ENCODE data around the gene BRINP3. TPM values are rescaled to one million over a fixed set of nuclear protein-coding genes. Genes with fewer than 3 reads are reported as not detected.
"Not testable (repeated sequence)": the region's sequence is repeated elsewhere in the genome, so short reads cannot be mapped to it uniquely, and the experiment has no call there.

The BRINP3 gene
- polyA plus RNA-seq (2013, experiment 1 of 2; ENCODE audit: insufficient read length): not detected
- not detected for polyA plus RNA-seq (2013, experiment 2 of 2; ENCODE audit: insufficient read length)

DNA sequence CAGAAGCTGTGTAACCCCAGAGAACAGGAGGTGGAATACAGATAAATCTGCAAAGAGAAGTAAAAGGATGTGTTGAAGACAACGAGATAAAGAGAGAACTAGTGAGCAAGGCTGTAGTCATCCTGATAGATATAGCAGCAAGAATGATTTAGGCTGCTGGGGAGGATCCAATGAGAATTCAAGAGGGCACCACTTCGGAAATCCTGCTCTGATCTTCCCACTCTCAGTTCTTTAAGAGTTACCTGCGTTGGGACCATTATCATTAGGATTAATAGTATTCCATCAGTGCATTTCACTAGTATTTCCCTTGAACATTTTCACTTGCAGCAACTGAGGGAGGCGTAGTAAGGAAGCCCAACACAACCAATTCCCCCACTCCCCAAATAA lies at the start of gene BRINP3:
TSS of gene BRINP3 (minus strand) at position 103 of the 387 bp plus-strand sequence.
- DNase-seq: no peak

DNA sequence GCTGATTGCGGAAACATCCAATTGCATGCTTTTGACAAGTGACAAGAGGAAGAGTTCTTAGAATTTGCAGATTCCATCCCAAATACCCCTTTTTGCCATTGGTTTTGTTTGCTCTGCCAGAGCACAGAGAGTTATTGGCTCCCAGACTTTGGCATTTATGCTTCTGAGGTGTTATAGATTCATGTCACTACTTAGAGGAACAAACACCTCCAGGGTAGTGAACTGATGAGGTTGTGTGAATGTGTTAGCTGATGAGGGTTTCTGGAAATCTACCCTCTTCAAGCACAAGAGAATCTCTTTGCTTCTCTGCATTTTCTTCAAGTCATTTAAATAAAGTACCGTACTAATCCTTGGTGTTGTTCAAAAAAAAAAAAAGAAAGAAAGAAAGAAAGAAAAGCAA lies 33.9 kb upstream of the BRINP3 start:
- DNase-seq: no peak

DNA sequence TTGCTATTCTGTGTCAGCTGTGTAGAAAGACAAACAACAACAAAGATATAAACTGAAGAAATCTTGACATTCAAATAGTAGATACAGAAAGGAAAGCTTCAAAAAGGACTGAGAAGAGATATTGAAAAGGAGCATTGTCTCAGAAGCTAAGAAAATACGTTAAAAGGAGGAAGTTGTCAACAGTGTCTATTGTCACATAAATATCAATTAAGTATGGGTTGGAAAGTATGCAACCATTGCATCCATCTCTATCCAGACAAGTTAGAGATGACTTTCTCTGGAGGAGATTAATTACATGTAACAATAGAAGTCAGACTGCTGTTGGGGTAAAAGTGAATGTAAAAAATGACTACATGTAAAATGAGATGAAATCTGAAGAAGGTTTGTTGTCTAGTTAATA lies 29.7 kb upstream of the BRINP3 start:
- no peak for DNase-seq

DNA sequence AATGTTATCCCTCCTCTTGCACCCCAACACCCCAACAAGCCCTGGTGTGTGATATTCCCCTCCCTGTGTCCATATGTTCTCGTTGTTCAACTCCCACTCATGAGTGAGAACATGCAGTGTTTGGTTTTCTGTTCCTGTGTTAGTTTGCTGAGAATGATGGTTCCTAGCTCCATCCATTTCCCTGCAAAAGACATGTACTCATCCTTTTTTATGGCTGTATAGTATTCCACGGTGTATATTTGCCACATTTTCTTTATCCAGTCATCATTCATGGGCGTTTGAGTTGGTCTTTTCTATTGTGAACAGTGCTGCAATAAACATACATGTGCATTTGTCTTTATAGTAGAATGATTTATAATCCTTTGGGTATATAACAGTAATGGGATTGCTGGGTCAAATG lies 26.9 kb upstream of the BRINP3 start:
- not testable (repeated sequence) for DNase-seq

DNA sequence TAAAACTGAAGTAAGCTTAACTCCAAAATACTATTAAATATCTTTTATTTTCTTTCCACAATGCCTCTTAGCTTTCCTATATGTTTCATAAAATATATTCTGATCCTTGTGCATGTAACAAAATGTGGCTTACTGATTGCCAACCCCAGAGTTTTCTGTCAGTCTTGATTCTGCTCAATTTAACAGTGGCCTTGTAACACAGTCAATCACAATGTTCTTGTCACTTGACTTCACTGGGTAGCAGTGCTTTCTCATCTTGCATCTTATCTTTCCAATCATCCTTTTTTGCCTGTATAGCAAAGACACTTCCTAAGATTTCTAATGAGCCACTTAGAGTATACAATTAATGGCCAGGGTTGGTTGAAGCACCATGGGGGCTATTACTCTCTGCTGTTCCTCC lies 19.9 kb upstream of the BRINP3 start:
- no peak for DNase-seq

DNA sequence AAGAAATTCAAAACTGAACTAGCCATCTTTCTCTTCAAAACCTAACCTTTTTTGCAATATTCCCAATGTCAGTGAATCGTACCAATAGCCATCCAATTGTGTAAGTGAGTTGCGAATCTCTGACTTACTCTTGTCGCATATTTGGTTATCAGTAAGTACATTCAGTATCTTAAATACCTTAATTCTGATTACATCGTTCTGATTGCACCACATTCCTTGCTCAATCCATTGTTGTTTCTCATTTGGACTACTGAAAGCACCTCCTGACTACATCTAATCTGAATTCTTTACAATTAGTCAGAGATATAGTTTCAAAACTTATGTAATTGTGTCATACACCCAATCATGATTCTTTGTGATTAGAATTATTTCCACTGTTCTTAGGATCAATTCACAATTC lies 16.8 kb upstream of the BRINP3 start:
- DNase-seq: no peak

DNA sequence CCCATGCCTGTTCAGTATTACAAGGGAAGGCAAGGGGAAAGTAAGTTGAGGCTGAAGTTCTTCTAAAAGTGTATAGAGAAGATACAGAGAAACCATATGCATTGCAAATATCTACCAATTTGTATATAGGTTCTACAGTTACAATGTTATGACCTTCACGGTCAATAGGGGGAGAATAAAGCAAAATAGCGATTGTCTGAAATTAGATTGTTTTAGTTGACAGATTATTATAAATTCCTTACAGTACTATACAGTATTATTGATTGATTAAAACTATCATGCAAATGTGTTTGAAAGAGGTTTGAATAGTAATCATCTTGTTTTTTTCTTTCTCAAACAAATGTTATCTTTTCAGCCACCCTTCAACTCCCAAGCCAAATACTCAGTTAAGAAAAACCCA lies 13.7 kb upstream of the BRINP3 start:
- no peak for DNase-seq

DNA sequence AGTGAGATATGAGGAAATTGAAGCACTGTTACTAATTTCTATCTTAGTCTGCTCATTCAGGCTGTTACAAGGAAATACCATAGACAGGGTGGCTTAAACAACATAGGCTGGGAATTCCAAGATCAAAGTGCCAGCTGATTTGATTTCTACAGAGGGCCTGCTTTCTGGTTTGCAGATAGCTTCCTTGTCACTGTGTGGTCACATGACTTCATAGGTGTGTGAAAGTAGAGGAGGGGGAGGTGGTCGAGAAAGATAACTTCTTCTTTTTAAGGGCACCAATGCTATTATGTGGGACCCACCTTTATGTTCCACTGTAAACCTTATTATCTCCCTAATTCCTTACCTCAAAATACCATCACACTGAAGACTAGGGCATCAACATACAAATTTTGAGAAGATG lies 6.4 kb upstream of the BRINP3 start:
- DNase-seq: no peak

DNA sequence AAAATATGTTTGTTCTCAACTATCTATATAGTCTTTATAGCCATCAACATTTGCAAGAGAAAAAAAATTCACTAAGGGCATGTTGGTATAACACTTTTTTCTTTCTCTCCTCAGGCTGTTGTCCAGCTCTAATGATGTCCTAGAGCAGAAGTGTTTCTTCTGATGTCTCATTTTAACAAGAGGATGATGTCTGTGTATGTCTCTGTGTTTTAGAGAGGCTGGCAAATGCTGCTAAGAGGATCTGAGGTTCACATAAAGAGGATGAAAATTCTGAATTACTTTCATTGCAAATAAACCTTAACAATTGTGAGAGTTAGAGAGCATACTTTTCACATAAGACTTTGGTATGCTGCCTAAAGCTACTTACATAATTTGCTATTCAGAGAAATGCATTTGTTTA lies 2.6 kb upstream of the BRINP3 start:
- no peak for DNase-seq

DNA sequence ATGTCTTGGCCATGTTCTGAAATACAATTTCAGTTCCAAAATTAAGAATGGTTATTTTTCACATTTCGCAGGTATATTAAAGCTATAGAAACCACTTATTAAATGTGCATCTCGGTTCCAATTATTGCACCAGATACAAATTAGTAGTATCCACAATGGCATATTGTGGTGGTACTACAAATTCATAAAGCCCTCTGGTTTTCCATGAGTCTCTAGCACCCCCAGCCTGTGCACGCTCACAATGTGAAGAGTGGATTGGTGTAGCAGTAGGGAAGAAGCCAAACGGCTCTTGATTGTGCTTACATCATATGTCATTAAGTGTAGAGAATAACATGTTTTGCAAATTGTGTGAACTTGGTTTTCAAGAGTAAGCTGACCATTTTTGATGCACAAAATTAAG lies 1.9 kb upstream of the BRINP3 start:
- DNase-seq: no peak

DNA sequence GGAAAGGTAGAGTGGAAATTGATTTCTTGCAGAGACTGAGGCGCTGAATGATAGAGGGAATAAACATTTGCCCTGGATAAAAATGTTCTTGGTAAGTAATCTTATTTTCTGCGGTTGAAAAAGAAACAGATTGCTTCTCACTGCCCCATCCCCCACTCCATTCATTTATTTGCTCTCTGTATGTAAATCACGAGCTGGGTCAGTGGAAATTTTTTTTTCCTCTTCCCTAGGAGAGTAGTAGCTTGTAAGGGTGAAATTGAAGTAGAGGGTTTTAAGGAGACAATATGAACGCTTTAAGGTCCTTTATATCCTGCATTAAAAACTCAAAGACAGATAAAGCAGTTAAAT lies 1.4 kb upstream of the BRINP3 start:
- DNase-seq: no peak

DNA sequence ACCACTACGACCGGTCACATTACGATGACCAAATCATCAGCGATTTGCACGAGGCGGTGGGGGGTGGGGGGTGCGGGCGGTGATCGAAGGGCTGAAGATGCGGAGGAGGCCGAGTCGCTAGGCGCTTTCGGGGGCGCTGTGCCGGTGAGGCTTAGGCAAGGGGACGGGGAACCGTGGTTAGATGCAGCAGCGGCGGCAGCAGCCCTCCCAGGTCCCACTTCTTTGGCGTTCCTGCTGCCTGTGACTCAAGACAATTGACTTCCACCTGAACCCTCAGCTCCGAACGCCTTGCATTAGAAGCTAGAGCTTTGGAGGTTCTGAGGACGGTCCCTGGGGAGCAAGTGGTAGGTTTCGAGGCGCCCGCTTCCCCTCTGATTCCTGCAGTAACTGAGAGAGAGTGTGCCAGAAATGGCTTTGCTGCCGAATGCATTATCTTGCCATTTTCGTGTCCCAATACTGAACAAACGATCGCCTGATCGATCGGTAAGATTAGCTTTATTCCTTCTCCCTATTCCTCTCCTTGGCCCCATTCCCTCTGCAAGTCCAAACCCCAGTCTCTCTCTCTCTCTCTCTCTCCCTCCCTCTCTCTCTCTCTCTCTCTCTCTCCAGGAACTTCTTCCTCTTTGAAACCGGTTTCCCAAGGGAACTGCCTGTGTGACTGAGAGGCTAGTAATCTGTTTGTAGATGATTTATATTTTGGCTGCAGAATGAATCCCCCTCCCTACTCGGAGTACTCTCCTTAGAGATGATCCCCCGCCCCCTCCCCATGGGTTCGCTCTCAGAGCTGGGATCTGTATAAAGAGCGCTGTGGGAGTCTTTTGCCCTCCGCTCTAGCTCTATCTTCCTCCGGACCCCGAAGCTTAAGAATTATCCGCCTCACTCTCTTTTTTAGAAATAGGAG lies 735 bp upstream of the BRINP3 start:
- peak; percentile 59 for DNase-seq

DNA sequence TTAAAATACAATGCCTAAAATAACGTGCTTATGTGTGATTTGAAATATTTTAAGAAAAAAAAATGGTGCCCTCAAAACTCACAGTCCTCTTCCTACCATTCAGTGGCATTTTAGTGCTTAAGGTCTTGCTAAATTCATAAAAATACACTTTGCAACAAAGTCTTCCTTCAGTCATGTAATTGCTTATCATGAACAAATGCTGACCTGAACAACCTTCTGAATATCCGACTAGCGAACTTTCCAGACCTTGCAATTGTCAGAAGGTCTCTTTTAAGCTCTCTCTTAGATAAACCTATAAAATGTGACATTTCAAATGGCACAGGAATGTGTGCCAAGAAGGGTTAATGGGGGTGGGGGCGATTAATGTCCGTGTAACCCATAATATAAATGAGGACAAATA lies 858 bp downstream of the BRINP3 start:
- DNase-seq: no peak

DNA sequence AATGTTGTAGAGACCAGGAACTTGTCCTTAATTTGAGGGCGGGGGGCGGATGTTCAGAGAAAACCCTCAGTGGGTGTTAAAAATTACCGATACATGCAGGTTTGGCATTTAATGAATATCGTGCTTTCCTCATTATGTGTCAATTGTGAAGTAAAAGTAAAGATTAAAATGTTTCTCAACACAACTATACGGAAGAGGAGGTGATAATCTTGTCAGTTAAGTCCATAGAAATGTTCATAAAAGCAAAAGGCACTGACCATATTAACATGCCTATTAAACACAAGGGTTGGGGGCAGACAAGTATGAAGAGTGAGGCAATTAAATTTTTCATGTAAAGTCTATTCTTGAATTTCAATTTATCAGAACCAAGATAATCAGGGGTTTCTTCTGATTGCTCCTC lies 1.3 kb downstream of the BRINP3 start:
- no peak for DNase-seq

DNA sequence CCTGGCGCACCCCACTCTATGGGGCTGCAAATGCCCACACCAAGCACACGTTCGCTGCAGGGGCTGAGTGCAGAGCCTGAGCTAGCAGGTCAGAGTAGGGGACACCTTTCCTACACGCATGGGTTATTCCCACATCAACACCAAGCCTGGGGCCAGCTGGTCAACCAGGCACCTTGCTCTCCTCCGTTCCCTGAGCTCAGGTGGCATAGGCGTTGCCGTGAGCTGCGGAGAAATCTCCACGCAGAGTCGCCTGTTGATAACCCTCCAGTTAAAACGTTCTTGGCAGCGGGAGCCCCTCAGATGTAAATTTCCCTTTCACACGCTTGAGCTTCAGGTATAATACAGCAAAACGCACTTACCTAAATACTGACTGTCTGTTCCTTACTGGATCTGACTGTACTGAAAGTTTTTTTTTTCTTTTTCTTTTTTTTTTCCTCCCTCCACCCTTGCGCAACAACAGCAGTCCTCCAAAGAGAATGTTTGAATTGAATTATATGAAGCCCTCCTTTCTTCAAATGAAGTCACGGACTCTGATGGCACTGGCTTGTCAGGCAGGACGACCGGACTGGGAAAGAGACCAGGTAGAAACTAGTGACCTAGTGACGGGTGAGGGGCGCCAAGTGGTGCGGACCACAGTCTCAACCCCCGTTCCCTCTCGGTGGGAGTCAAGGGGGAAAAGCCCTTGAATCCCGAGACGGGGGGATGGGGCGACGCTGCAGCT lies 2.1 kb downstream of the BRINP3 start:
- DNase-seq: no peak

DNA sequence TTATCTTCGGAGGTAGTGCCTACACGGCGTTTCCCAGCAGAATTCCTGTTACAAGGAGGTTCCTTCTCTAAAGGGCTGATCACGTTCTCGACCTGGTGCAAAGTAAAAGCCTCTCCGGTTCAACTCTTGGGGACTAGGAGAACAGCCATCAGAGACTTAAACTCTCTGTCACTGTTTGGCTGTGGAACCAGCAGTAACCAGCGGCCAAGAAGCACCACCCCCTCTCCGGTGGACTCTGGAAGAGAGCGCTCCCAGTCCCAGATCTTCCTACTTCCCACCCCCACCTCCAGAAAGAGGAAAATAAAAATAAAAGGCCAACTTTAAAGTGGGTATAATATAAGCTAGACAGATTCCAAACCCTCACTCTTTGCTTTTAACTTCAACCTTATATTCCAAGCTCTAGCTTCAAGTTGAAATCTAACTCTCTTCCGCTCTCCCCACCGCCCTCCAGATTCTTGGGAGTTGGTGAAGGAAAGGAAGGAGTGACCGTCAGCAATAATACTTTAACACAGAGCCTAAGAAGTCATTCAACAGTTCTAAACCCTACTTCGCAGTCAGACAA lies 2.9 kb downstream of the BRINP3 start:
- no peak for DNase-seq

DNA sequence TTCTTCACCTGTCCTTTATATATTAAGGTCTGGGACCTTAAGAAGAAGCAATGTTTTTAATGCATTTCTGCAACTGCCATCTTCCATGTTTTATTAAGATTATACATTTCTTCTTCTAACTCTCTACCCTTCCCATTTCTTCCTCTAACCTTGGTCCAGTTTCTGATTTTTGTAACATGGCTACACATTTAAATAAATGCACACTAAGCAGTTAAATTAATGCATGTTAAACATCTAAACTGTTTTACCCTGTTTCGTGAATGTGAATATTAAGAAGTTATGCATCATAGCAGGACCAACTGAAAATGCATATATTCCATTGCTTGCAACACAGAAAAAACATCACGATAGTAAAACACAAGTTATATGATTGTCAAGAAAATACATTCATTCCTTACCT lies 3.7 kb downstream of the BRINP3 start:
- DNase-seq: no peak

DNA sequence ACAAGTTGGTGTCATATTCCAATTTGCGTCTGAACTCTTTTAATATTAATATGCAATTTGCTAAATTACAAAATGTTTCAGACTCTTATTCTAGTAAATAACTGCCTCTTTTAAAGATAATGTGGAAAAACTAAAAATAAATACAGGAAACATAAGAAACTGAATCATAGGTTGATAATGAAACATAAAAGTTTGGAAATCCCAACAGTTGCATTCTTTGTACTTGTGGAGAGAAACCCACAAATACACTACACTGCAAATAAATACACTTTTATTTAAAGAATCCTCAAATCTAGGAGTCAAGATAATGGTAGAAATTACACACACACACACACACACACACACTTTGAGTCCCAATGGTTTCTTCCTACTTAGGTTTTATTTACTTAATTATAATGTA lies 5.2 kb downstream of the BRINP3 start:
- DNase-seq: no peak

DNA sequence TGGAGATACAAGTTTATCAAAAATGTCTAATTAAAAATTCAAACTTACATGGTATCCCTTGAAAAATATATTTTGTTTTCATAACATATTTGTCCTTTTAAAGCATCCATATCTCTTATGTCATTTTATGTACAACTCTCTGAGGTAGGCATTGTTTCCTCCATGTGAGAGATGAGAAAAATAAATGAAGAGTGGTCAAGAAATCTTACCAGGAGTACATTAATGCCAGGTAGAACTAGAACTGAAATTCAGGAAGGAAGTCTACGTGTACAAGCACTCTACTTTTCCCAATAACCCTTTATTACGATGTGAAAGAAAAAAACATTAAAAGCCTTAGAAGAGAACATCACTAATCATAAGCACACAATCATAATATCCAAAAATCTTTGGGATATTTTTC lies 5.6 kb downstream of the BRINP3 start:
- DNase-seq: no peak

DNA sequence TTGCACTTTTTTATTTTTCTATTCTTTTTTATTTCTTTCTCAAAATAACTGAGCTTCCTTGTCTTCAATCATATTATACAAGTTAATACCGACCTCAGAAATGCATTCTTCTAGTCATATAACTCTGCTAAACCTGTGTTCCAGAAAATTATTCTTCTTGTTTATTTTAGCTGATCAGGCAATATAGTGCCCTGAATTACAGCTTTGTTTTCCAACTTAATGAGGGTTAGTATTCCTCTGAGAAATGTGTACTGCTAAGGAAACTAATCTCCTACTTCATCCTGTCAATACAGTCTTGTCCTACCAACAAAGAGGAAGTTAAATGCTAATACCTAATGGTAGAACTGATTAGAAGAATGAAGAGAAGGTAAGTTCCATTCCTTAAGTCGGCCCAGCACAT lies 13.0 kb downstream of the BRINP3 start:
- DNase-seq: no peak

DNA sequence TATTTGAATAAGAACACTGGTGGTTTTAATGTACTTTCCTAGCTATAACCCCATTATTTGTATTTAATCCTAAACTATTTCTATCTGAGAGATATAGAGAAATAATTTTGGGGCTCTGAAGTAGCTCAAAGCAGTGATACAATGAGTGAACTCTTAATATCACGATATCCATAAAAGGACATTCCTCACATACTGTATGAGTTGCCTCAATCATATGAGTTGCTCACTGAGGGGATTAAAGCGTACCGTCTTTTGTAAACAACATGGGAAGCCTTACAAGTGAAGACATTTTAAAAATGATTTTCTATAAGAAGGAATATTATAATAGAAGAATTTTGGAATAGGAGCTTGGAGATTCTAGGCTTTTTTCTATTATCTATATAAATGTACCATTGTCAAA lies 21.5 kb downstream of the BRINP3 start:
- DNase-seq: no peak

DNA sequence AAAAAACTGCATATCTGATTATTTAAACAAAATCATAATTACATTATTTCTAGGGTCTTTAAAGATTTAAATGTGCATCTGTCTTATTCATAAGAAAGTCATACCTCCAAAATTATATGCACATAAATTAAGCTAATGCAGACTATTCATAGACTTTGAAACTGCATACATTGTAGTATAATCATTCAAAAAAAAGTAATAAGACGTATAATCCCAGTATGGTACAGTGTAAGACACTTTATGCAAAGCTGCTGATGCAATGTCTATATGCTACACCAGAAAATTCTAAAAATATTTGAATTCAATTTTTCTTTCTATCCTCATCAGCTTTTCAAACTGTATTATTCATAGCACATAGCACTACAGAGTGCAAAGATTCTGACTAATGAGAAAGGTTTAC lies 22.0 kb downstream of the BRINP3 start:
- DNase-seq: no peak

DNA sequence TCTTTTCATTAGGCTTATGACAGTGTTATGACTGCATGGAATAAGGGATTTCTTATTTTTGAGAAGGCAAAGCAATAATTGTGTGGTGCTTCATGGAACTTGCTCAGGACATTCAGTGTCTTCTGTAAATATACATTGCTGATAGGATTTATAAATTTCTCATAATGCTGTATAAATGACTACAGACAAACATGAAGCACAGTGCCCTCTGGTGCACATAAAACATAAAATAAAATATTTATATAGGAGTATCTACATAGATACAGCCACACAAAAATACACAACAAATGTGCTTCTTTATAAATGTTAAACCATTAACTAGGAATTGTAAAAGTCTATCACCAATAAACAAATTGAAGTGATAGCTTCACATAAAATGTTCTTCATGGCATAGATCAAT lies 24.1 kb downstream of the BRINP3 start:
- no peak for DNase-seq
